ENCODE results near the gene UCHL5.

DNA sequence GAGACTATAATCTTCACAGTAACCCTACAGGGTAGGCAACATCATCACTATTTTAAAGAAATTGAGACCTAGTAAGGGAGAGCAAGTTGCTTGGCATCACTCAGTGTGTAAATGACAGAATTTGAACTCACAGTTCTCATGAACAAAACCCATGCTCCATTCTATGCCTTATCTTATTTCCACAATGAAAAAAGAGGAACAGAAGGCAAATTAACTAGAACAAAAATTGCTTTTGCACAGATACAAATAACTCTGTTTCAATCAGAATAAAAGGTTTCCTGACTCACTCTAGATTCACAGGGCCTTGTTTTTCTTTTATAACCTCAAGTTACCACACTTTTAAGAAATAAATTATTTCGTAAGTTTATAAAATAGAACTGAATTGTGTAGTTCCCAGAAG lies 90.1 kb downstream of the UCHL5 start:
- TF ChIP-seq, protein P1, sequence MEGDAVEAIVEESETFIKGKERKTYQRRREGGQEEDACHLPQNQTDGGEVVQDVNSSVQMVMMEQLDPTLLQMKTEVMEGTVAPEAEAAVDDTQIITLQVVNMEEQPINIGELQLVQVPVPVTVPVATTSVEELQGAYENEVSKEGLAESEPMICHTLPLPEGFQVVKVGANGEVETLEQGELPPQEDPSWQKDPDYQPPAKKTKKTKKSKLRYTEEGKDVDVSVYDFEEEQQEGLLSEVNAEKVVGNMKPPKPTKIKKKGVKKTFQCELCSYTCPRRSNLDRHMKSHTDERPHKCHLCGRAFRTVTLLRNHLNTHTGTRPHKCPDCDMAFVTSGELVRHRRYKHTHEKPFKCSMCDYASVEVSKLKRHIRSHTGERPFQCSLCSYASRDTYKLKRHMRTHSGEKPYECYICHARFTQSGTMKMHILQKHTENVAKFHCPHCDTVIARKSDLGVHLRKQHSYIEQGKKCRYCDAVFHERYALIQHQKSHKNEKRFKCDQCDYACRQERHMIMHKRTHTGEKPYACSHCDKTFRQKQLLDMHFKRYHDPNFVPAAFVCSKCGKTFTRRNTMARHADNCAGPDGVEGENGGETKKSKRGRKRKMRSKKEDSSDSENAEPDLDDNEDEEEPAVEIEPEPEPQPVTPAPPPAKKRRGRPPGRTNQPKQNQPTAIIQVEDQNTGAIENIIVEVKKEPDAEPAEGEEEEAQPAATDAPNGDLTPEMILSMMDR (IDR thresholded peaks at IDR 0.05): no peak
- no peak for TF ChIP-seq POLR2A (IDR thresholded peaks at IDR 0.05)
